Loucy (cell line): ENCODE measurements around the gene RALGPS2.

Experiments used
- EZH2phosphoT487 ChIP-seq: fragments of 200-600 bp; IDR thresholded peaks from 2 replicates; pipeline ENCODE4 v1.6.1; 2018; ENCODE audit warnings: antibody characterized with exemption, mild to moderate bottlenecking, moderate library complexity, borderline replicate concordance
- TF ChIP-seq, protein P1 (sequence below): fragments of 200-600 bp; sonication (generic); conservative IDR thresholded peaks from 2 replicates; pipeline ENCODE4 v1.5.1; 2014; ENCODE audit warnings: mild to moderate bottlenecking, antibody characterized with exemption, low read length

DNA sequence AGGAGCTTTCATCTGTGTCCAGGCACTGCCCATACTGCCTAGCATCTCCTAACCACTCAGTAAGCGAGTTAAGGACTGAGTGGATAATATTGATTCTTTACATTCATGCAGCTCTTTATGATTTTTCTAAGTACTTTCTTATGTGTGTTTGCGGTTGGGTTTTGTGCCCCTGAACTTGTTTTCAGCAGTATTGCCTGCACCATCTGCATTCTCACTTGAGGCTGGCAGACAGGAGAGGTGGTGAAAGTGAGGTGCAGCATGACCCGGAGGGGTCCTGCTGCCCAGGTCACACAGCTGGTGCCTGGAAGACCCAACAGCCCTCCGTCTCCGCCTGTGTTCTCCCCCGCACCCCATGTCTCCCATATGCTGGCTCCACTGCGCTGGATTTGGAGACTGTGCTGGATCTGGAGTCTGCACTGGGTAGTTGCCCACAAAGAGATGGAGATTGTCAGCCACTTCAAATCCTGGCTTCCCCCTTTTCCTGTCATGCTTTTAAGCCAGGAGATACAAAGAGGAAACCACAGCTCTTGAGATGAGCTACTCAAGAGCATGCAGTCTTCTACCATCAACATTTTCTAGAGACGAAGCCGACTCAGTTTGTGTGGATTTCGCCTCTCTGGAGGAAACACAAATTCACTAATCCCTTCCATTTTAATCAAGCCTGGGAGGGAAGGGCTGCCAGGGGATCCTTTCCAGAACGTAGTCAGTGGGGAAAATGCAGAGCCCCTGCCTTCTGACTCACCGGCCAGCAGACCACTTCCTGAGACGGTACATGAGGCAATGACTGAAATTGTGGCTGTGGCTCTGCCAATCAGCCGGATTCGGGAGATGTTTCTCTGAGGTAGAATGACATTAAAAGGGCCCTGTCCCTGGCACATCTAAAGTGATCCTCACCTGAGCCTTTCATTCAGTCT is 217.5 kb downstream of the RALGPS2 start:
- TF ChIP-seq, protein P1, sequence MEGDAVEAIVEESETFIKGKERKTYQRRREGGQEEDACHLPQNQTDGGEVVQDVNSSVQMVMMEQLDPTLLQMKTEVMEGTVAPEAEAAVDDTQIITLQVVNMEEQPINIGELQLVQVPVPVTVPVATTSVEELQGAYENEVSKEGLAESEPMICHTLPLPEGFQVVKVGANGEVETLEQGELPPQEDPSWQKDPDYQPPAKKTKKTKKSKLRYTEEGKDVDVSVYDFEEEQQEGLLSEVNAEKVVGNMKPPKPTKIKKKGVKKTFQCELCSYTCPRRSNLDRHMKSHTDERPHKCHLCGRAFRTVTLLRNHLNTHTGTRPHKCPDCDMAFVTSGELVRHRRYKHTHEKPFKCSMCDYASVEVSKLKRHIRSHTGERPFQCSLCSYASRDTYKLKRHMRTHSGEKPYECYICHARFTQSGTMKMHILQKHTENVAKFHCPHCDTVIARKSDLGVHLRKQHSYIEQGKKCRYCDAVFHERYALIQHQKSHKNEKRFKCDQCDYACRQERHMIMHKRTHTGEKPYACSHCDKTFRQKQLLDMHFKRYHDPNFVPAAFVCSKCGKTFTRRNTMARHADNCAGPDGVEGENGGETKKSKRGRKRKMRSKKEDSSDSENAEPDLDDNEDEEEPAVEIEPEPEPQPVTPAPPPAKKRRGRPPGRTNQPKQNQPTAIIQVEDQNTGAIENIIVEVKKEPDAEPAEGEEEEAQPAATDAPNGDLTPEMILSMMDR = no peak
- no peak for TF ChIP-seq EZH2phosphoT487
